GM19099 (cell line): ENCODE data around the gene CDH8.

Experiments
- POLR2A ChIP-seq: IDR thresholded peaks from 3 replicates; pipeline ENCODE4 v1.6.1; 2011; ENCODE audit warnings: low read depth; ENCODE audit not compliant: insufficient read length; ENCODE audit errors: extremely low read depth

CDH8 gene

GRCh38 chr16:61807551-61807950 is 228.7 kb downstream of the CDH8 start:
- no peak for TF ChIP-seq POLR2A

- no peak for TF ChIP-seq POLR2A
Observed at GRCh38 chr16:61798741-61799140, 237.5 kb downstream of the CDH8 start.

- TF ChIP-seq POLR2A, result no peak
Observed at GRCh38 chr16:61797961-61798507, 238.2 kb downstream of the CDH8 start.

DNA sequence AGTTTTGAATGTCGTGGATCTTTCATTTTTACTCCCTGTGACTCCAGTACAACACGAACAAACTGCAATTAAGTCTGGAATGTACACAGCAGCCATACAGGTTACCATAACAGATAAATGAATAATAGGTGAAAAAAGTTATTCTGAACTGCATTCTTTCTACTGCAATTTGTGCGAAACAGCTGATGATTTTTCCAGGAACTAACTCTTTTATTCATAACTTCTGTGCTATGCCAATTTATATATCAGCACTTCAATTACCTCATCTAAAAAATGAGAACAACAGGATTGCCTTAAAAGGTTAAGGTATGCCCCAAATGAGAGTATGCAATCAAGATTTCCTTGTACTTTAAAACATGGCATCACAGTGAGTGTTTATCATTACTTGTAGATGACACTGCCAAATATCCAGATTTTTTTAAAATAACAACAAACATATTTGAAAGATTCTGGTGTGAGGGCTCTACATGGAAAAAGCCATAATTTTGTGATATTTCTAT is 238.9 kb downstream of the CDH8 start:
- no peak for TF ChIP-seq POLR2A

DNA sequence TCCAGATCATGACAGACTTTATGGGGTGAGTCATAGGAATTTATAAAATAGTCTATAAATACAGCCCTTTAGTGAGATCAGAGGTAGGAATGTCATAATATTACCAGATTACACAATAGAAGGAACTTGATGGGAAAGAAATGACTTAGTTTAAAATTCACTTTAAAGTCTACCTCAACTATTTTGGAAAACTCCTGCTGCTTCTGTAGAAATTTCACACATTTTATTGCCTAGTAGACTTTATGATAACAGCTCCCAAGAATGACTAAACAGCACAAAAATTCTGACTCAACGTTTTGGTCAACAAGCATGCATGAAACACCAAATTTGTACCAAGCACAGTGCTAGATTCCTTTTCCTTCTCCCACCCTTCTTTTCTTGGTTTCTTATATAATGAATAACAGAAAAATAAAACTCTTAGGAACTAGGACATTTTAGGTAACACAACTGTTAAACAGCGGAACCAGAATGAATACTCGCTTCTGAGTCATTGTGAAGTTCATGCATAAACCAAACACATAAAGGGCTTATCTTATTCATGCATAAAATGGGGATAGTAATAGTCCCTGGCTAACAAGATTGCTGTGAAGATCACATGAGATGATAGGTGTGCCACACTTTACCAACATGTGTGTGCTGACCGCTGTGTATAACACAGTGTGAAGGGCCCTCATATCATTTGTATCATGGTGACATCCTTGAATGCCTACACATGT is 243.9 kb downstream of the CDH8 start:
- TF ChIP-seq POLR2A, result no peak

DNA sequence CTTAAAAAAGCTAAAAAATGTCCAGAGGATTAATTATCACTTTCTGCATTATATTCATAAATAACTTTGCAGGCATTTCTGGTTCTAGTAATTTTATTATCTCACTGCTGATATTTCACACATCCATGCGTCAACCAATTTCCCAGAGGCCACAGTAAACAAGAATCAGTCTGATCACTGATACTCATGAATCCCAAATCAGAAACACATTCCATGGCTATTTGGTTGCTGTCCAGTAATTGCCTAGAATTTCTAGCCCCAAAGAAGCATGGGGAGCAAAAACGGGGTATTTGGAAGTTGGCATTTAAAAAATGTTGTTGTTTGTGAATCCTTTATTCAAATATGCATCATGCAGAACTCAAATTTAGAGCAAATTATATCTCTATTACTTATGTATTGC is 244.8 kb downstream of the CDH8 start:
- TF ChIP-seq POLR2A, result no peak

DNA sequence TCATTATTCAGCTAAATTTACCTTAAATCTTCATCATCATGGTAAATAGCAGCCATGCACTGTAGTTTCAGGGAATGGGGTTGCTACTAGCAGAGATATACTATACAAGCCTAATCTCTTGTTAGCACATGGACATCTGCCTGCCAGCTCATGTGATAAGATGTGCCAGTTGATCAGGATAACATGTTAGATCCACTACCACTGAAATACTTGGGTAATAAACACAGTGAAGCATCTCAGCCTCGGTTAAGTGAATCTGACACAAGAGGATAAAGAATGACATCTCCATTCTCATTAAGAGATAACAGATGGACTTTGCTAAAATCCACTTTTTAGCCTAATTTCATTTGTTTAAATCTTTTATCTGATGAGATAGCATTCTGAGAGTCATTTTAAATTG is 256.1 kb downstream of the CDH8 start:
- no peak for TF ChIP-seq POLR2A

DNA sequence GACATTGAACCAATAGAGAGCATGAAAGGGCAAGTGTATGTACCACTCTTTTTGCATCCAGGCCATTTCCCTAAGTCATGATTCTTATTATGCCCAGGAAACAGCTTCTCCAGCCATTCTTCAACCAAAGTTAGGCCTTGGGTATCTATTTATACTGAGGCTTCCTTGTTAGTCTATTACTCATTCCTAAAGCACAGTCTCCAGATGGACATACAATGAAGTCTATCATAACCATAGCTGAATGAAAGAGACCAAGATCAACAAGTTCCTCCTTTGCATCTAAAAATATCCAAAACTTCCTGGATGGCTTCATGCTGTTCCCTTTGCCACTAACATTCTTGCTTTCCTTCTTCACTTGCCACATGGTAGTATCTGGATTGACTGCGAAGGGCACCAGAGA is 265.9 kb downstream of the CDH8 start:
- TF ChIP-seq POLR2A, result no peak

GRCh38 chr16:61763991-61764390 is 272.2 kb downstream of the CDH8 start:
- TF ChIP-seq POLR2A, result no peak

GRCh38 chr16:61763013-61763412 is 273.2 kb downstream of the CDH8 start:
- TF ChIP-seq POLR2A, result no peak

DNA sequence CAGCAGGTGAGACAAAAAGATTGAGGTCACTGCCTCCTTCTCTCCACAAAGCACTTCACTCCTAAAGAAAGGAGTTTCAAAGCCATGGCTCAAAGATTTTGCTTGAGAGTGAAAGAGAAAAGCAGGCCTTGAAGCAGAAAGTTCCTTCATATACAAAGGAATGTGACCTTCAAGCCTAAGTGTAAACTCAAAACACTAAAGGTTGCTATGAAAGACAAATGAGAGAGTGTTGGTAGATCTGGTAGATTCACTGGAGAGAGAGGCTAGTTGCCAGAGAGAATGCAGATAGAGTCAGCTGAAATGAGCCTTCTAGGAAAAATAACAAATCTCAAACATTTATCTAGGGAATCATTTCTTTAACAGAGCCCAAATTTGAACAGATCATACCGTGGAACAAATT is 305.2 kb downstream of the CDH8 start:
- TF ChIP-seq POLR2A, result no peak

DNA sequence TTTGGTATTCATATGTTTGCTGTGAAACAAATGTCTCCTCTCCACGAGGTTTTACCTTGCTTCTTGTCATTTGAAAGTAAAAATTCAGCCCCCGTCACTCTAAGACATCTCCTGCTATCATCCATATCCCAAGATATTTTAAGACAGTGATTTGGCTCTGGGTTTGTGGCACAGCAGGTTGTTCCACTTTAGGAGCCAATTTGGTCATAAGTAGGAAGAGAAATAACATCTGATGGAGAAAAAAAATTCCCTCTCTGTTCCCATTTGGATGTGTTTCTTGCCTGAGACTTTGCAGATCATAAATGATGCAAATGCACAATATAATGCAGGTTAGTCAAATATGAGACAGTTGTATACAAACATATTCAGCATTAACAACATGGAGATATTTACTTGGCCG is 309.5 kb downstream of the CDH8 start:
- no peak for TF ChIP-seq POLR2A

GRCh38 chr16:61726125-61726524 is 310.1 kb downstream of the CDH8 start:
- TF ChIP-seq POLR2A, result no peak

DNA sequence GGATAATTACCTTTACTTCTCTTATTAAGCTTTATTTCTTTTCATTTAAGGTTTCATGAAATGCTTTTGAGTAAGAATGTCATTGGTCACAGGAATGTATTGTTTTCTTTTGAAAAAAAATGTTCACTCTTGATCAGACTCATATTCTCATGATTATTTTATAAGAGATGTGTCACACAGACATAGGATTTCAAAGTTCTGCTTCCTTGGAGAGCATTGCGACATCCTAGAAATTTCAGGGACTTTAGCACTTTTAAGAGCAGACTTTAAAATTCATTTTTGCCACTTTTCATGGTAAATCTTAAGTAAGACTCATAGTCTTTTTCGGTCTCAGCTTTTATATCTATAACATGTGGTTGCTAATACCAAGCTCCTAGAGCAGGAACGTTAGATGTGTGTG is 314.7 kb downstream of the CDH8 start:
- no peak for TF ChIP-seq POLR2A

DNA sequence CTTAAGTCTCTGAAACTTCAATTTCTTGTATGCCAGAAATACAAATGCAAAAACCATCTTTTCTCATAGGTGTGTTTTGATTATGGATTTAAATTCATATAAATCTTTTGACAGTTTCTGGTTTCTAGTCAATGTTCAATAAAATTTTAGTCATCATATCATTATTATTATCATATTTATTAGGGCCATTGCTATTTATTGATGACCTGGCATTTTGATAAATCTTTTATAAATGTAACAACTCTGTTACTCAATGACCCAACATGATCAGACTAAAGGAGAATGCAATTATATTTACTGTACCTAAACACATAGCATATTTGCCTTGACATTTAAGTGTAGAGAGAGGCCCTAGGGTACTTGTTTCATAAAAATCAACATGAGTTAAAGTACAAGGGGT is 320.8 kb downstream of the CDH8 start:
- TF ChIP-seq POLR2A, result no peak

GRCh38 chr16:61713787-61714186 is 322.5 kb downstream of the CDH8 start:
- no peak for TF ChIP-seq POLR2A

GRCh38 chr16:61684541-61684940 is 351.7 kb downstream of the CDH8 start:
- TF ChIP-seq POLR2A, result no peak
